GM12878 (cell line): ENCODE data around the gene RARB. TPM values are rescaled to one million over a fixed set of nuclear protein-coding genes. Genes with fewer than 3 reads are reported as not detected.

ENCODE experiments used
- ATAC-seq: fragments of 200-7000 bp; cut with Tn5 transposase; 3 replicates; pipeline ENCODE4 v1.9.1; 2020; ENCODE audit warnings: mild to moderate bottlenecking, moderate library complexity
- BruUV-seq: library from RNA; stranded (reverse); fragments of 400-500 nt; replicated peaks from 2 replicates; lab custom pipeline; 2021; lab: Mats Ljungman, UMichigan
- CTCF ChIA-PET: fragments of 300-600 bp; sonication (Branson Sonifier 250); formaldehyde crosslinking; extraction: SDS; loops from one replicate; lab custom pipeline; 2021; ENCODE audit warnings: inconsistent platforms; lab: Yijun Ruan, JAX
- POLR2A ChIA-PET: fragments of 350-600 bp; formaldehyde crosslinking; extraction: SDS; loops from one replicate; lab custom pipeline; 2021; ENCODE audit warnings: inconsistent platforms; lab: Charles Lee
- RAD21 ChIA-PET: fragments of 300-600 bp; sonication (Branson Sonifier 250); formaldehyde crosslinking; loops from one replicate; lab custom pipeline; 2023; ENCODE audit warnings: antibody characterized with exemption; ENCODE audit not compliant: unreplicated experiment; lab: Charles Lee
- SMC1A ChIA-PET: fragments of 300-600 bp; sonication (Branson Sonifier 250); formaldehyde crosslinking; loops from one replicate; lab custom pipeline; 2023; ENCODE audit not compliant: unreplicated experiment, uncharacterized antibody; lab: Charles Lee
- DNase-seq: peaks from one replicate; pipeline ENCODE4 v3.0.0-alpha.2; 2011; ENCODE audit warnings: low read depth, low spot score
- FAIRE-seq: peaks from 3 replicates; lab custom pipeline; 2011; peaks lifted over from hg19 to GRCh38; lab: Jason Lieb, UNC
- H2AFZ ChIP-seq: 2 replicates; pipeline ENCODE4 v1.6.0; 2011; ENCODE audit warnings: low read depth, low read length, control low read depth; ENCODE audit not compliant: control insufficient read depth
- H3K27ac ChIP-seq: 2 replicates; pipeline ENCODE4 v1.5.1; 2011; ENCODE audit warnings: control low read depth; ENCODE audit not compliant: control insufficient read depth, insufficient read depth
- H3K27me3 ChIP-seq, 2 experiments: replicated peaks in 1 of 2; 2 replicates each; pipeline versions ENCODE4 v1.6.0 to v1.6.1; 2011; ENCODE audit warnings: low read length in 1 of 2; ENCODE audit not compliant: control insufficient read depth in 2 of 2, insufficient read depth in 2 of 2
- H3K36me3 ChIP-seq, 2 experiments: 2 replicates each; pipeline ENCODE4 v1.5.1; 2011; ENCODE audit warnings: low read length in 1 of 2; ENCODE audit not compliant: control insufficient read depth in 2 of 2, insufficient read depth in 2 of 2
- H3K4me1 ChIP-seq: 2 replicates; pipeline ENCODE4 v1.6.1; 2011; ENCODE audit warnings: mild to moderate bottlenecking, low read length, moderate library complexity, mixed read lengths; ENCODE audit not compliant: control insufficient read depth, insufficient read depth
- H3K4me2 ChIP-seq: 2 replicates; pipeline ENCODE4 v1.6.0; 2011; ENCODE audit warnings: control low read depth; ENCODE audit not compliant: control insufficient read depth, insufficient read depth
- H3K4me3 ChIP-seq: fragments of 200-600 bp; sonication (generic); 2 replicates; pipeline ENCODE4 v1.5.1; 2016
- H3K79me2 ChIP-seq: 2 replicates; pipeline ENCODE4 v1.6.0; 2011; ENCODE audit warnings: low read length; ENCODE audit not compliant: control insufficient read depth, insufficient read depth
- H3K9ac ChIP-seq: 2 replicates; pipeline ENCODE4 v1.8.0; 2011; ENCODE audit warnings: low read length, control low read depth, mixed read lengths; ENCODE audit not compliant: control insufficient read depth, insufficient read depth
- H3K9me3 ChIP-seq: replicated peaks from 3 replicates; pipeline ENCODE4 v1.5.1; 2011; ENCODE audit warnings: mild to moderate bottlenecking, low read length; ENCODE audit not compliant: control insufficient read depth, insufficient read depth
- H4K20me1 ChIP-seq: 2 replicates; pipeline ENCODE4 v1.6.0; 2011; ENCODE audit not compliant: control insufficient read depth, insufficient read depth
- BACH1 ChIP-seq: fragments of 450-650 bp; IDR thresholded peaks from 2 replicates; pipeline ENCODE4 v1.6.1; 2017; ENCODE audit warnings: mild to moderate bottlenecking, borderline replicate concordance
- BCL11A ChIP-seq: IDR thresholded peaks from 2 replicates; pipeline ENCODE4 v1.6.1; 2011; ENCODE audit warnings: low read depth, low read length
- BRCA1 ChIP-seq: IDR thresholded peaks from 2 replicates; pipeline ENCODE4 v1.6.1; 2011; ENCODE audit warnings: low read depth, low read length, improper control_type of control experiment
- KAT2A ChIP-seq: conservative IDR thresholded peaks from 2 replicates; pipeline ENCODE4 v1.6.1; 2011; ENCODE audit warnings: low read depth, low read length; ENCODE audit not compliant: control insufficient read depth
- NFYB ChIP-seq: IDR thresholded peaks from 2 replicates; pipeline ENCODE4 v1.6.1; 2011; ENCODE audit warnings: low read depth, mild to moderate bottlenecking, low read length, improper control_type of control experiment, moderate library complexity; ENCODE audit not compliant: insufficient read depth
- SMAD5 ChIP-seq: IDR thresholded peaks from 2 replicates; pipeline ENCODE4 v1.6.1; 2016; ENCODE audit warnings: antibody characterized with exemption, low read depth
- SRF ChIP-seq, 2 experiments: IDR thresholded peaks; 2 replicates each; pipeline ENCODE4 v1.6.1; 2011; ENCODE audit warnings: low read depth in 2 of 2, low read length in 2 of 2, mild to moderate bottlenecking in 1 of 2, moderate library complexity in 1 of 2
- STAT3 ChIP-seq: IDR thresholded peaks from 2 replicates; pipeline ENCODE4 v1.6.1; 2011; ENCODE audit warnings: low read depth, low read length, improper control_type of control experiment
- TAF1 ChIP-seq: IDR thresholded peaks from 2 replicates; pipeline ENCODE4 v1.6.1; 2011; ENCODE audit warnings: mild to moderate bottlenecking, low read depth, low read length, borderline replicate concordance
- YY1 ChIP-seq: IDR thresholded peaks from 2 replicates; pipeline ENCODE4 v1.6.1; 2011; ENCODE audit warnings: low read depth, mild to moderate bottlenecking, low read length
- ZNF24 ChIP-seq: fragments of 450-650 bp; IDR thresholded peaks from 2 replicates; pipeline ENCODE4 v1.6.1; 2017; ENCODE audit warnings: antibody characterized with exemption, mild to moderate bottlenecking
- WGBS: methylation state at CpG from one replicate; pipeline ENCODE4 v1.1.6; 2016; ENCODE audit warnings: low lambda C conversion rate; ENCODE audit not compliant: insufficient replicate concordance, insufficient coverage; ENCODE audit errors: missing lambda C conversion rate; 5-methylcytosine and 5-hydroxymethylcytosine counted together
- in situ Hi-C: fragments of 300-500 bp; cut with MboI; formaldehyde crosslinking; loops from 9 replicates; pipeline ENCODE4 v1.14.3; 2018; ENCODE audit warnings: mixed read lengths
- intact Hi-C: fragments of 100-400 bp; cut with micrococcal nuclease; formaldehyde crosslinking; loops from one replicate; pipeline ENCODE4 v1.14.2; 2022; ENCODE audit not compliant: unreplicated experiment
- polyA plus RNA-seq, 11 experiments: library from polyadenylated mRNA; depleted of rRNA in 4 of 11; unstranded in 6 of 11; stranded (reverse) in 5 of 11; fragments of >200 nt; fragmentation: Nextera tagmentation in 4 of 11; fragmentation: Illumina TruSeq in 1 of 11; extraction: Ambion mirVana in 4 of 11; extraction: Trizol in 1 of 11; gene quantifications; 1 replicate in 1 of 11; 2 replicates in 10 of 11; pipeline versions ENCODE4 v1.2.1 to v1.2.3, GENCODE V29; 2011 to 2016; ENCODE audit warnings: inconsistent platforms in 2 of 11, missing spikeins in 2 of 11, low read depth in 1 of 11
- total RNA-seq, 4 experiments: library from RNA; depleted of rRNA in 3 of 4; stranded (reverse); fragments of >200 nt in 3 of 4; fragmentation: Illumina TruSeq in 1 of 4; extraction: Trizol in 1 of 4; gene quantifications; 2 replicates each; pipeline versions ENCODE4 v1.2.1 to v1.2.3, GENCODE V29; 2013 to 2021
- TF ChIP-seq, protein P1 (sequence below): IDR thresholded peaks from 2 replicates; pipeline ENCODE4 v1.6.1; 2012; ENCODE audit warnings: mild to moderate bottlenecking, low read depth, low read length
- TF ChIP-seq, protein P2 (sequence below): IDR thresholded peaks from 2 replicates; pipeline ENCODE4 v1.6.1; 2011; ENCODE audit warnings: low read depth, mild to moderate bottlenecking, low read length, moderate library complexity, borderline replicate concordance; ENCODE audit errors: extremely low read depth
- TF ChIP-seq, protein P3 (sequence below): IDR thresholded peaks from 2 replicates; pipeline ENCODE4 v1.6.1; 2011; ENCODE audit warnings: low read depth, low read length, improper control_type of control experiment, borderline replicate concordance

The RARB gene
- total and polyA plus RNA-seq, 10 of the 15 experiments (the other 5 are each of a cell fraction or from before 2014, with no cell fraction given) = 0.05 to 0.06 TPM; not detected in 8

DNA sequence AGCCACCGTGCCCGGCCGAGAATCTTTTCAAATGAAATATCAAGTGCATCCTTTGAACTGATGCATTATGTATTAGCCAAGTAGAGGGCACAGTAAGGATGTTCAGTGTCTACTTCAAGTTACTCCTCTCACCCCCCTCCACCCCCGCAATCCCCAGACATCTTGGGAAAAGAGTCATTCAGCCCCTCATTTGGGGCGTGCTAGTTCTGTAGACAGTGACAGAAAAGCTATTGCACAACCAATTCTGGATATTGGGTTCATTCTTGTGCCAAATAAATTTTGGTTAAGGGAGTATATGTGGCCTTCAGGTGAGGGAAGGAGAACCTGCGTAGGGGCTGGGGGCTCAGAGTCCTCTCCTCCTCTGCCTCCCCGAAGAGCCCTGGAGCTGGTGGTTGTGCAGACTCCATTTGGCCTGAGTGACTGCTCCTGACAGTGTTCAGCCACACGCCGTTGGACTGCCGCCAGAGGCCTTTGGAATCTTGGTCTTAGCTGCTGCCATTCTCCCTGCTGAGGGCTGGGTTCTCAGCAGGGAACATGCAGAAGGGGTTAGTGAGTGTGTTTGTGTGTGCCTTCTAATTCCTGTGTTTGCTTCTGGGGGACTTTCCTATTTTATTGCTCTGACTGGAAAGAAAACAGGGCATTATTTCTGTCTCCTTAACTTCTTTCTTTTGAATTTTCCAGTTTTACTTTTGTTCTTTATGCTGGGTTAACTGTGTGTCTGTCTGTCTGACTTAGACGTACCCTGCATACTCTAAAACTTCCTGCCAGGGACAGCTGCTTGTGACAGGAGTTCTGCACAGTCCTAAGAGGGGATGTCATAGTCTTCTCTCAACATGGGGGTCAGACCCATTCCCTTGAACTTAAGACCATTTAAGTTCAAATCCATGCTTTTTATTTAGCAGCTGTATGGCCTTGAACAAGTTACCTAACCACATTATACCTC, 21.0 kb downstream of the RARB start (continued):
- TF ChIP-seq SMAD5 (no peak), BACH1 (no peak), YY1 (no peak), BCL11A (no peak), SRF (IDR thresholded peaks at IDR 0.05; ENCODE audit: low read depth in 2 of 2, low read length in 2 of 2) (no peak)
- TF ChIP-seq, protein P1, sequence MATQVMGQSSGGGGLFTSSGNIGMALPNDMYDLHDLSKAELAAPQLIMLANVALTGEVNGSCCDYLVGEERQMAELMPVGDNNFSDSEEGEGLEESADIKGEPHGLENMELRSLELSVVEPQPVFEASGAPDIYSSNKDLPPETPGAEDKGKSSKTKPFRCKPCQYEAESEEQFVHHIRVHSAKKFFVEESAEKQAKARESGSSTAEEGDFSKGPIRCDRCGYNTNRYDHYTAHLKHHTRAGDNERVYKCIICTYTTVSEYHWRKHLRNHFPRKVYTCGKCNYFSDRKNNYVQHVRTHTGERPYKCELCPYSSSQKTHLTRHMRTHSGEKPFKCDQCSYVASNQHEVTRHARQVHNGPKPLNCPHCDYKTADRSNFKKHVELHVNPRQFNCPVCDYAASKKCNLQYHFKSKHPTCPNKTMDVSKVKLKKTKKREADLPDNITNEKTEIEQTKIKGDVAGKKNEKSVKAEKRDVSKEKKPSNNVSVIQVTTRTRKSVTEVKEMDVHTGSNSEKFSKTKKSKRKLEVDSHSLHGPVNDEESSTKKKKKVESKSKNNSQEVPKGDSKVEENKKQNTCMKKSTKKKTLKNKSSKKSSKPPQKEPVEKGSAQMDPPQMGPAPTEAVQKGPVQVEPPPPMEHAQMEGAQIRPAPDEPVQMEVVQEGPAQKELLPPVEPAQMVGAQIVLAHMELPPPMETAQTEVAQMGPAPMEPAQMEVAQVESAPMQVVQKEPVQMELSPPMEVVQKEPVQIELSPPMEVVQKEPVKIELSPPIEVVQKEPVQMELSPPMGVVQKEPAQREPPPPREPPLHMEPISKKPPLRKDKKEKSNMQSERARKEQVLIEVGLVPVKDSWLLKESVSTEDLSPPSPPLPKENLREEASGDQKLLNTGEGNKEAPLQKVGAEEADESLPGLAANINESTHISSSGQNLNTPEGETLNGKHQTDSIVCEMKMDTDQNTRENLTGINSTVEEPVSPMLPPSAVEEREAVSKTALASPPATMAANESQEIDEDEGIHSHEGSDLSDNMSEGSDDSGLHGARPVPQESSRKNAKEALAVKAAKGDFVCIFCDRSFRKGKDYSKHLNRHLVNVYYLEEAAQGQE = no peak

GRCh38 chr3:25449857-25450256, 21.8 kb downstream of the RARB start:
- Histone ChIP-seq H3K4me3 (no peak overlapping the region), H3K79me2 (no peaks in the 10 kb centered on the region), H3K27me3 (no peaks in the 10 kb centered on the region; a peak in 2 of 4 replicates), H3K27ac (no peak overlapping the region), H3K4me1 (no peaks in the 10 kb centered on the region), H3K4me2 (no peak overlapping the region)
- ChIA-PET POLR2A (no interaction called here), RAD21 (no interaction called here)
- 62% methylated on average over 8 of the region's 8 CpGs for WGBS
- BruUV-seq = no TSS peak
- intact Hi-C loops (no loop called here), in situ Hi-C loops (no loop called here)
- no peak for DNase-seq
- TF ChIP-seq ZNF24 (no peak), BRCA1 (no peak), KAT2A (no peak), NFYB (no peak), STAT3 (no peak), TAF1 (no peak)
- TF ChIP-seq, protein P2, sequence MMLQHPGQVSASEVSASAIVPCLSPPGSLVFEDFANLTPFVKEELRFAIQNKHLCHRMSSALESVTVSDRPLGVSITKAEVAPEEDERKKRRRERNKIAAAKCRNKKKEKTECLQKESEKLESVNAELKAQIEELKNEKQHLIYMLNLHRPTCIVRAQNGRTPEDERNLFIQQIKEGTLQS = no peak
- TF ChIP-seq, protein P3, sequence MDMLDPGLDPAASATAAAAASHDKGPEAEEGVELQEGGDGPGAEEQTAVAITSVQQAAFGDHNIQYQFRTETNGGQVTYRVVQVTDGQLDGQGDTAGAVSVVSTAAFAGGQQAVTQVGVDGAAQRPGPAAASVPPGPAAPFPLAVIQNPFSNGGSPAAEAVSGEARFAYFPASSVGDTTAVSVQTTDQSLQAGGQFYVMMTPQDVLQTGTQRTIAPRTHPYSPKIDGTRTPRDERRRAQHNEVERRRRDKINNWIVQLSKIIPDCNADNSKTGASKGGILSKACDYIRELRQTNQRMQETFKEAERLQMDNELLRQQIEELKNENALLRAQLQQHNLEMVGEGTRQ = no peak
- TF ChIP-seq, all 136 proteins: peak for 0
- no peak for FAIRE-seq
- Histone ChIP-seq H3K9me3 (no peaks in the 10 kb centered on the region), H4K20me1 (no peaks in the 10 kb centered on the region), H3K36me3 (no peaks in the 10 kb centered on the region), H2AFZ (no peak overlapping the region), H3K9ac (no peak overlapping the region)
- CTCF ChIA-PET = interaction anchor here (0.6 to 0.8 kb wide), 2 partner anchors 8 to 14 kb away, joined by 3 read pairs; no protein-coding TSS in a partner anchor
- SMC1A ChIA-PET = no interaction called here
- no peak for ATAC-seq
